ENCODE results near the gene CAPZB.

Gene CAPZB

GRCh38 chr1:19342894-19343616 lies 142.3 kb downstream of the CAPZB start:
- no peak for DNase-seq

GRCh38 chr1:19342062-19342750 lies 143.1 kb downstream of the CAPZB start:
- no peak for DNase-seq

DNA sequence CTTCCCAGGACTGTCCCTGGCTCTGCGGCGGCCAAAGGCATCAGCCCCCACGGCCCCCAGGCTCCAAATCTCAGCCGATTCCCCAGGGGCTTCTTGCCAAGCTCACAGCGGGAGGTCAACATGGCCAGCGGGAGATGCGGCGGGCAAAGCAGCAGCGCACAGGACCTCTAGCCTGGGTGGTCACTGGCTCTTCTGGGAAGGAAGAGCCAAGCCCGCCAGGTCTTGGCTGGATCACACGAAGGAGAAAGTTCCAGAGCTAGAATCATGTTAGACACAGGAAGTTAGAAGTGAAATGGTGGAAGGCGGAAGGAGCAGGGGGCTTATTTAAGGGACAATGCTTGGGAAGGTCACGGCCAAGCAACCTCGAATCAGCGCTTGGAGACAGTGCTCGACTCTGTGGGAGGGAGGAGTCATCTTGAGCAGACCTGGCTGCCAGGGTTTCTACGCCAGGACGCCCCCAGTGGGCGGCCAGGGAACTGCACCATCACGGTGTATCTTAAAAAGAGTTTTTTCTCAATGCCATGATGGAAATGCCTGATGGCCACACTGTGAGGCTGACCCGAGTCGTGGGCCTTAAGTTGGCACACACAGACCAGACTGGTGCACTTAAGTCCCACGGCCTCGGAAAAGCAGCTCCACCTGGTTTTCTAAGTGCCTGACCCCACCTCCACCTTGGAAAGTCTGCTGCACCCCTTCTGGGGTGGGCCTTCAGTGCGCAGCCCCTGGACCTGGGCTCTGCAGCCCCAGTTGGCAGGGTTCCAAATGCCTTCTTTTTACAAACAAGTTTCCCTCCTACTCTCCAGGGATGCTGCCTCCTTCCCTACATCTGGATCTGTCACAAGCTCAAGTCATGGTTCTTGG lies 143.9 kb downstream of the CAPZB start:
- DNase-seq, result peak; percentile 11

DNA sequence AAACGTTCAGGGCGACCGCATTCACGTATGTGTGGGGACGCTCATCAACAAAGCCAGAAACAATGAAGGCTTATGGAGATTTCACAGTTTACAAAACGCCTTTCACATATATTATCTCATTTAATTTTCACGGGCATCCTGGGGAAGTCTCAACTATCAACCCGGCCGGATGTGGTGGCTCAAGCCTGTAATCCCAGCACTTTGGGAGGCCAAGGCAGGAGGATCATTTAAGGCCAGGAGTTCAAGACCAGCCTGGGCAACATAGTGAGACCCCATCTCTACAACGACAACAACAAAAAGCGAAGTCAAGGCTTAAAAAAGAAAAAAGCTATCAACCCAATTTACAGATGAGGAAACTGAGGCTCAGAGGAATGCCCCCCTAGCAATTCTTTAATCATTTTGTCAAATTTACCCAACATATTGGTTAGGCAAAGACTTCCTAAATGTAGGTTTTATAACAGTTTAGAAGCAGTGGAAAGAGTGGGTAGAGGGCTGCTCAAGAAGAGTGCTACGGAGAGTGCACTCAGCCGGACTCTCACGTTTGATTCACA lies 144.9 kb downstream of the CAPZB start:
- DNase-seq, result no peak

- DNase-seq, result no peak
Observed at GRCh38 chr1:19339214-19339861, 146.0 kb downstream of the CAPZB start.

DNA sequence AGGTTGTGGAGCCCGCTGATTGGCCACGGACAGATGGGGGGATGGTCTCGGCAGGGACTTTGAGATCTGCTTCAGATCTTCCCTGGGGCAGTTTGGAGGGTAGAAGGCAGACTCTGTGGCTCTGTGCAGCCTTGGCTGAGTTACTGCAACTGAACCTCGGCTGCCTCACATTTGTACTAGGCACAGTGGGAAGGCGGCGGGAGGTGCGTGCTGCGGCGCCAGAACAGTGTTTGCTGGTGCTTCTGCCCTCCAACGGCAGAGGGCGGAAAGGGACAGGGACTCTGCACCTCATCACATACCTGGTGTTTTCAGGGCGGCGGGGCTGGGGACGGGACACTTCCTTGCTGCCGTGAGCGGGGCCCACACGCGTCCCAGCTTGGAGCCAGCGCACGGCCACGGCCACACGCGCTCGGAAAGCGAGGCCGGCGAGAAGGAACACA lies 147.0 kb downstream of the CAPZB start:
- no peak for DNase-seq

DNA sequence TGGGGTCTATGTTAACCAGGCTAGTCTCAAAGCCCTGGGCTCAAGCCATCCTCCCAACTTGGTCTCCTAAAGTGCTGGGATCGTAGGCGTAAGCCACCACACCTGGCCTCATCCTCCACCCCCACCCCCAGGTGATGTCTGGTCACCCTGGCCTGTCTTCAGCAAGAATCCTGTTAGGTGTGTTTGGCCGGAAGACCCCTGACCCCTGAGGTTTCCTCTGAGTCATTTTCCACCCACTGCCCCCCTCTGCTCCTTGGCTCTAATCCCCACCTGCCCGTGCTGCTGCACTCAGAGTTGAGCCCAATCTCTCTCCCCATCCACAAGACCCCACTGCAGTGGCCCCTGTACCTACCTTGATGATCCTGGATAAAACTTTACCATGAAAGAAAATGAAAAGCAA lies 148.1 kb downstream of the CAPZB start:
- no peak for DNase-seq

DNA sequence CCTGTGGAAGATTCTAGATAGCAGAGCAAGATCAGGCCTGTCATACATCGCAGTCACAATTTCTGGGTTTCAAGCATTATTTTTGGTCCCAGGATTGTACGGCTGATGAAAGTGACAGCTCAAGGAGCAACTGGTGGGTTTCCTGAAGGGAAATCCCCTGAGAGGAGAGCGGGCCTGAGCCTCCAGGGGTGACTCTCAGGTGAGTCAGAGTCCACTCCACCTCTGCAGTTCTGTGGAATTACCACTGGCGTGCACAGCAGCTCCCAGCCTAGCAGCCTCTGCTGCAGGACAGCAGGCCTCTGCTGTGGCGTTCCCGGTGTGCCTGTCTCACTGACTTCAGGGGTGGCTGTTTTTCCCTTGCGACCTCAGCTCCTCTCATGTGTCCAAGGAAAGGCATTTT lies 148.8 kb downstream of the CAPZB start:
- no peak for DNase-seq

- DNase-seq, result no peak
Observed at GRCh38 chr1:19333587-19334354, 151.6 kb downstream of the CAPZB start.

DNA sequence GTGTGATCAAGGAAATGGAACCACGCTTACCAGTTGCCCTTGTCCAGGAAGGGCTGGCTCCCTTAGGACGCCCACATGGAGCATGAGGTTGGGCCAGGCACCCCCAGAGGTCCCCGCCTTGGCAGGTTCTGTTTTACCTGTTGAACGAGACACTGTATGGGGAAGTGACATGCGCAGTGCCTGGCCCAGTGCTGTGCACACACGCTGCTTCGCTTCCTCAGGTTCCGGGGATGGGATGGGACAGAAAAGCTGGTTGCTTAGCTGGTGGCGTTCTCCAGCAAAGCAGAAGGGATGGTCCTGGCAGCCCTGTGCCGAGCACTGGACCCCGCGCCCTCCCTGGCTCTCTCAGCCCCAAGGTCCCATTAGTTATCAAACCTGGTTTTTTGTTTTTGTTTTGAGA lies 152.5 kb downstream of the CAPZB start:
- DNase-seq, result no peak

DNA sequence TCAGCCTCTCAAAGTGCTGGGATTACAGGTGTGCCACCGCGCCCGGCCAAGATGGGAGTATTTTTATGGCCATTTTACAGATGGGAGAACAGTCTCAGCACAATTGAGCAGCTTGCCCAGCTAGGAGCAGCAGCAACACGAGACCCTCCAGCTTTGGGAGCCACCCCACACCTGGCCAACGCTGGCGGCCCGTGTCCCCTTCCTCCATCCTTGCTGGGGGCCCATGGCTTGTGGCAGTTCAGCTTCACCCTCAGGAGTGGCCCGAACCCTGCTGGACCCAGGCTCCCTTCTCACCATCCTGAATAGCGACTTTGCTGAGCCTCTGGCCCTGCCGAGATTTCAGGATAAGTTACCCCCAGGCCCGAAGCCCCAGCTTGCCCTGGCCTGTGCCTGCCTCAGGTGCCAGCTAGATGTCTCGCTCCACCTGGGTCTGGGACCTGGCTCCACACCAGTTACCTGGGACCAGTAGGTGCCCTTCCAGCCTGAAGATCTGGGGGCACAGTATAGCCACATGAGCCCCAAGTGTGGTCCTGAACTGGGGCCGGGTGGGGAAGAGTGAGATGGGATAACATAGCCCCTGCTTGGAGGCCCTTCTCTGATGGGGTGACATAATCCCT lies 154.0 kb downstream of the CAPZB start:
- DNase-seq, result no peak

GRCh38 chr1:19330449-19331135 lies 154.7 kb downstream of the CAPZB start:
- DNase-seq, result no peak

GRCh38 chr1:19329611-19330010 lies 155.7 kb downstream of the CAPZB start:
- no peak for DNase-seq

- no peak for DNase-seq
Observed at GRCh38 chr1:19329188-19329587, 156.2 kb downstream of the CAPZB start.

DNA sequence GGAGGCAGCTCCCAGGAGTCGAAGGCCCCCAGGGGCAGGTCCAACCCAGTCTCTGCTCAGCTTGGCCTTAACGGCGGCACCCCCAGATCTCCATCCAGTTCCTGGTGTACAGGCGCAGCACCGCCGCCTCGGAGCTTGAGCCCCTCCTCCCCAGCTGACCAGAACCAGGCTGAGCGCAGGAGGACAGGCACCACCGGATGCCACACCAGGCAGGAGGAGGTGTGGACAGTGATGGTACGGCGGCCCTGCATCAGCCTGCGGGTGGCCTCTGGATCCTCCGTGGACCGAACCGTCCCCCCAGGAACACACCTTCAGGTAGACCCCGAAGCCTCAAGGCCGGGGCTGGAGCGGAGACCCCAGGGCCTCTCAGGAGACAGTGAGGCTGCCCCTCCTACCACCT lies 156.9 kb downstream of the CAPZB start:
- DNase-seq, result no peak

DNA sequence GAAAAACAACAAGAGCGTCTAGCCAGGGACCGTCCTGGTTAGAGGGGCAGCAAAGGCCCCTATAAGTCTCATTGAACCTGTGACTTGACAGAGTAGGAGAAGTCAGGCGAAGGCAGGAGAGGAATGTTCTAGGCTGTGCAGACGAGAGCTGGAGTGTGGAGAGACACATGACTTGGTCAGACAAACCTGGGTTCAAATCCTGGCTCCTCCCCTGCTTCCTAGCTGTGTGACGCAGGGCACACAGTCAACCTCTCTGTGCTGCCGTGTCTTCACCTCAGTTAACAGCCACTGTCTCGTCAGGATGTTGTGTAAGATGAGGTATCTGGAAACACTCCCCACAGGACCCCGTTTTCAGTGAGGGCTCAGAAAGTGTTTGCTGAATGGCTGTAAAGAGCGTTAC lies 157.6 kb downstream of the CAPZB start:
- no peak for DNase-seq

DNA sequence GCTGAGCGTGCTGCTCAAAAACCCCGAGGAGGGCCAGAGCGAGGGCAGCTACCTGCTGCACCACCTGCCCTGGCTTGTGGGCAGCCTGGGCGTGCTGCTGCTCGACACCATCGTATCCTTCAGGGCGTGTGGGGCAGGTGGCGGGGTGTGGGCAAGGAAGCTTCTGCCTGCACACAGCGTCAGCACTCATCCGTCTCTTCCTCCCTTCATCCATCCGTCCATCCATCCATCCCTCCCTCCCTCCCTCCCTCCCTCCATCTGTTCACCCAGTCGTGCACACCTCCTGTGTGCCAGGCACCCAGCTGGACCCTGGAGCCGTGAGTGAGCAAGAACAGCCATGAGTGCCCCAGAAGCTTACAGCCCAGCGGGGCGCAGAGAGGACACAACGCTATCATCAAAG lies 158.0 kb downstream of the CAPZB start:
- DNase-seq, result no peak

GRCh38 chr1:19326748-19327065 lies 158.6 kb downstream of the CAPZB start:
- DNase-seq, result no peak

DNA sequence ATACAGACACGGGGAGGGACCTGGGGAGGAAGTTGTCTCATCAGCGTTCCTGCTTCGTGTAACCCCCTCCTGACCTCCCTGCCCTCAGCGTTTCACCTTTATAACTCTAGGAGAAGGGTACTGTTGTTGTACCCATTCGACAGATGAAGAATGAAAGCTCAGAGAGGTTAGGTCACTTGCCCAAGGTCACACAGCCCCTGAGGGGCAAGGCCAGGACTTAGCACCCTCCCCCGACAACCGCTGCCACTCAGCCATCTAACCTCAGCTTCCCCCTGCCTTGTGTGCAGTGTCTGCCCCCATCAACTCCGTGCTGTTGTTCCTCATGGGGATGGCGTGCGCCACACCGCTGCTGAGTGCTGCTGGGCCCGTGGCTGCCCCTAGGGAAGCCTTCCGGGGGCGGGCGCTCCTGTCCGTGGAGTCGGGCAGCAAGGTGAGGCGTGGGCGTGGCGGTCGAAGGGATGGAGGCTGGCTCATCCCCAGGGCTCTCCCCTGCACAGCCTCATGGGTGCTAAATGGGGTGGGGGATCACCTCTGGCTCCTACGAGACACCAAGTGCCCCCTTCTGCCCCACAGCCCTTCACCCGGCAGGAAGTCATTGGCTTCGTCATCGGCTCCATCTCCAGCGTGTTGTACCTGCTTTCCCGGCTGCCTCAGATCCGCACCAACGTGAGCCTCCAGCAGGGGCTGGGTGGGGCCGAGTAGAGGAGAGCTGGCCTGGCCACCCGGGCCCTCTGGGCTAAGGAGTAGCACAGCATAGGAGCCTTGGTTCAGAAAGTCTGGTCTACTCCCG lies 159.2 kb downstream of the CAPZB start:
- DNase-seq, result no peak

DNA sequence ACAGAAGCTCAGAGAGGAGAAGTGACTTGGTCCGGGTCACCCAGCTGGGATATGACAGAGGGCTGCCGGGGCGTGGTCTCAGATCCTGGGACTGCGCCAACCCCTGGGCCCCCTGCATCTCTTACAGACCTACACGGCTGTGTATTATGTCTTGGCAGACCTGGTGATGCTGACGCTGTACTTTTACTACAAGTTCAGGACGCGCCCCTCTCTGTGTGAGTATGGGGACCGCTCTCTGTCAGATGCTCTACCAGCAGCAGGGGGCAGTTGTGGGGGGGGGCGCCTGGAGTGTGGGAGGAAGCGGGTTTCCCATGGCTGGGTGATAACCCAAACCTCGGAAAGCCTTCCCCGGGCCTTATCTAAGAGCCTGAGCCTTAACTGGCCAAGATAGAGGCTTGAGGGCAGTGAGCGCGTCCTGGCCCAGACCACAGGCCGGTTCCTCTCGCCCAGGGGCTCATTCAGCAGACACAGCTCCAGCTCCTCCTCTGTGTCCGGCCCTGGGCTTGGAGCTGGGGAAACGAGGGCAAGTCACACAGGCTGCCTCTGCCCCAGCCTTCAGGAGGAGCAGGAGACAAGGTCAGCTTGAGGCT lies 159.9 kb downstream of the CAPZB start:
- DNase-seq, result no peak

Data from NCI-H446 treated with DMSO at 0.1 percent for 48 hours (cell line).